Measurements from ENCODE around the gene KPNA1. TPM values are rescaled to one million over a fixed set of nuclear protein-coding genes. Genes with fewer than 3 reads are reported as not detected.
"Not testable (repeated sequence)": the region's sequence is repeated elsewhere in the genome, so short reads cannot be mapped to it uniquely, and the experiment has no call there.

The KPNA1 gene
- polyA plus RNA-seq, 2 of the 4 experiments (the other 2 are of a cell fraction), result 48.1 to 81.8 TPM

DNA sequence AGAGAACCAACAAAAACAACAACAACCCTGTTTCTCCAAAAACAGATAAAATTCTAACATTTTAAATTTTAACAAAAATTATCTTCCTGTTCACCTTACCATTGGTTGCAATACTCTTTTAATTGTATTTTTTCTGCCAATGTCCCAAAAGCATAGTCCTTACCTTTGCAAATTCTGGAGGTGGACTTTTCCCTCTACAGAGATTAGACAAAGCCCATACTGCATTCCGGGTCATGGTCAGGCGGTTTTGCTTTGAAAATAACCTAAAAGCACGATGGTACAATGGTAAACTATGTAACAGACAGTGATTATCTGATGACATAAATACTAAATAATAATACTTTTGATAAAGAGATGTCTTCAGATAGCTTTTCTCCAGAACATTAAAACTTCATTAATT, 63.4 kb downstream of the KPNA1 start:
- POLR2A ChIA-PET, result no interaction called here
- ATAC-seq, result no peak
- DNase-seq (ENCODE audit: low read depth in 1 of 2, low spot score in 1 of 2), result no peak
- Histone ChIP-seq H3K4me3 (no peak overlapping the region), H3K9me3 (no peaks in the 10 kb centered on the region), H3K4me1 (peaks cover 10% of the 10 kb centered on the region; the same call in 2 of the 3 replicates), H3K27ac (no peak overlapping the region), H3K4me2 (no peak overlapping the region)
- CTCF ChIA-PET, result interaction anchor here (0.7 kb wide), 3 partner anchors 9 to 344 kb away, joined by 3 to 4 read pairs (median 3); partner anchors contain the start of gene HSPBAP1
- 93% methylated on average over 3 of the region's 3 CpGs for WGBS (ENCODE audit: missing lambda C conversion rate)
- no peak for FAIRE-seq
- TF ChIP-seq, protein P1, sequence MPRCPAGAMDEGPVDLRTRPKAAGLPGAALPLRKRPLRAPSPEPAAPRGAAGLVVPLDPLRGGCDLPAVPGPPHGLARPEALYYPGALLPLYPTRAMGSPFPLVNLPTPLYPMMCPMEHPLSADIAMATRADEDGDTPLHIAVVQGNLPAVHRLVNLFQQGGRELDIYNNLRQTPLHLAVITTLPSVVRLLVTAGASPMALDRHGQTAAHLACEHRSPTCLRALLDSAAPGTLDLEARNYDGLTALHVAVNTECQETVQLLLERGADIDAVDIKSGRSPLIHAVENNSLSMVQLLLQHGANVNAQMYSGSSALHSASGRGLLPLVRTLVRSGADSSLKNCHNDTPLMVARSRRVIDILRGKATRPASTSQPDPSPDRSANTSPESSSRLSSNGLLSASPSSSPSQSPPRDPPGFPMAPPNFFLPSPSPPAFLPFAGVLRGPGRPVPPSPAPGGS (IDR thresholded peaks at IDR 0.05), result no peak
- TF ChIP-seq CEBPB (IDR thresholded peaks at IDR 0.05), result no peak
- TF ChIP-seq ATOH8 (CRISPR knock-in tag; IDR thresholded peaks at IDR 0.05; ENCODE audit: low read depth), result no peak
- no peak for TF ChIP-seq FOXS1 (CRISPR knock-in tag; IDR thresholded peaks at IDR 0.05)
- TF ChIP-seq, protein P2, sequence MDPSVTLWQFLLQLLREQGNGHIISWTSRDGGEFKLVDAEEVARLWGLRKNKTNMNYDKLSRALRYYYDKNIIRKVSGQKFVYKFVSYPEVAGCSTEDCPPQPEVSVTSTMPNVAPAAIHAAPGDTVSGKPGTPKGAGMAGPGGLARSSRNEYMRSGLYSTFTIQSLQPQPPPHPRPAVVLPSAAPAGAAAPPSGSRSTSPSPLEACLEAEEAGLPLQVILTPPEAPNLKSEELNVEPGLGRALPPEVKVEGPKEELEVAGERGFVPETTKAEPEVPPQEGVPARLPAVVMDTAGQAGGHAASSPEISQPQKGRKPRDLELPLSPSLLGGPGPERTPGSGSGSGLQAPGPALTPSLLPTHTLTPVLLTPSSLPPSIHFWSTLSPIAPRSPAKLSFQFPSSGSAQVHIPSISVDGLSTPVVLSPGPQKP (IDR thresholded peaks at IDR 0.05; ENCODE audit: low read depth, low read length), result no peak
- TF ChIP-seq, protein P3, sequence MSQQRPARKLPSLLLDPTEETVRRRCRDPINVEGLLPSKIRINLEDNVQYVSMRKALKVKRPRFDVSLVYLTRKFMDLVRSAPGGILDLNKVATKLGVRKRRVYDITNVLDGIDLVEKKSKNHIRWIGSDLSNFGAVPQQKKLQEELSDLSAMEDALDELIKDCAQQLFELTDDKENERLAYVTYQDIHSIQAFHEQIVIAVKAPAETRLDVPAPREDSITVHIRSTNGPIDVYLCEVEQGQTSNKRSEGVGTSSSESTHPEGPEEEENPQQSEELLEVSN (IDR thresholded peaks at IDR 0.05; ENCODE audit: borderline replicate concordance, low read depth), result no peak
- no peak for TF ChIP-seq EHF (CRISPR knock-in tag; IDR thresholded peaks at IDR 0.05)
- no peak for TF ChIP-seq TFCP2L1 (CRISPR knock-in tag; IDR thresholded peaks at IDR 0.05)
- TF ChIP-seq HDAC2 (IDR thresholded peaks at IDR 0.05), result no peak
- no peak for TF ChIP-seq NFE2L2 (conservative IDR thresholded peaks at IDR 0.05; ENCODE audit: low read length)

DNA sequence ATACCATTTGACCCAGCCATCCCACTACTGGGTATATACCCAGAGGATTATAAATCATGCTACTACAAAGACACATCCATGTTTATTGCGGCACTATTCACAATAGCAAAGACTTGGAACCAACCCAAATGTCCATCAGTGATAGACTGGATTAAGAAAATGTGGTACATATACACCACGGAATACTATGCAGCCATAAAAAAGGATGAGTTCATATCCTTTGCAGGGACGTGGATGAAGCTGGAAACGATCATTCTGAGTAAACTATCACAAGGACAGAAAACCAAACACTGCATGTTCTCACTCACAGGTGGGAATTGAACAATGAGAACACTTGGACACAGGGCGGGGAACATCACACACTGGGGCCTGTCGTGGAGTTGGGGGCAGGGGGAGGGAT, 66.5 kb downstream of the KPNA1 start:
- DNase-seq (ENCODE audit: low read depth in 1 of 2, low spot score in 1 of 2); ATAC-seq; CTCF ChIA-PET; H3K4me2 ChIP-seq; H3K4me3 ChIP-seq; POLR2A ChIA-PET; H3K4me1 ChIP-seq; H3K27ac ChIP-seq; H3K9me3 ChIP-seq; FAIRE-seq: not testable (repeated sequence)
- WGBS (ENCODE audit: missing lambda C conversion rate), result 90% methylated on average over 6 of the region's 6 CpGs

DNA sequence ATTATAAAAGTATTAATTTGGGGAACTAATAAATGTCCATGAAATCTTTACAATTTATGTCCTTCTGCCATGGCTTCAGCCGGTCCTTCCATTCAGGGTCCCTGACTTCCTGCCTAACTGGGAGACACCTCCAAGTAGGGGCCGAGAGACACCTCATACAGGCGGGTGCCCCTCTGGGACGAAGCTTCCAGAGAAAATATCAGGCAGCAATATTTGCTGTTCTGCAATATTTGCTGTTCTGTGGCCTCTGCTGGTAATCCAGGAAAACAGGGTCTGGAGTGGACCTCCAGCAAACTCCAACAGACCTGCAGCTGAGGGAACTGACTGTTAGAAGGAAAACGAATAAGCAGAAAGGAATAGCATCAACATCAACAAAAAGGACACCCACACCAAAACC, 70.2 kb downstream of the KPNA1 start:
- CTCF ChIA-PET, result interaction anchor here (1.3 kb wide), 1 partner anchor 14 kb away, joined by 3 read pairs; no protein-coding TSS in a partner anchor

GRCh38 chr3:122443762-122444490, 70.8 kb downstream of the KPNA1 start:
- DNase-seq (ENCODE audit: low read depth in 1 of 2, low spot score in 1 of 2); POLR2A ChIA-PET; H3K4me3 ChIP-seq; FAIRE-seq; H3K27ac ChIP-seq; CTCF ChIA-PET; ATAC-seq; H3K4me2 ChIP-seq; H3K4me1 ChIP-seq; H3K9me3 ChIP-seq: not testable (repeated sequence)
- WGBS (ENCODE audit: missing lambda C conversion rate), result 94% methylated on average over 11 of the region's 11 CpGs

More for the DNA sequence above, 70.2 kb downstream of the KPNA1 start:
- H3K4me3 ChIP-seq; H3K4me1 ChIP-seq; ATAC-seq; H3K9me3 ChIP-seq; H3K4me2 ChIP-seq; DNase-seq (ENCODE audit: low read depth in 1 of 2, low spot score in 1 of 2); POLR2A ChIA-PET; FAIRE-seq; H3K27ac ChIP-seq: not testable (repeated sequence)
- 92% methylated on average over 5 of the region's 5 CpGs for WGBS (ENCODE audit: missing lambda C conversion rate)

- no peak for ATAC-seq
- H3K4me3 ChIP-seq, result no peak overlapping the region
- WGBS (ENCODE audit: missing lambda C conversion rate), result 67% methylated on average over 10 of the region's 10 CpGs
- POLR2A ChIA-PET, result no interaction called here
- CTCF ChIA-PET, result no interaction called here
- no peak for DNase-seq (ENCODE audit: low read depth in 1 of 2, low spot score in 1 of 2)
- H3K4me2 ChIP-seq, result no peak overlapping the region
- no peak overlapping the region for H3K27ac ChIP-seq
- FAIRE-seq, result no peak
- no peaks in the 10 kb centered on the region for H3K4me1 ChIP-seq
- no peaks in the 10 kb centered on the region for H3K9me3 ChIP-seq
- TF ChIP-seq, protein P2 (IDR thresholded peaks at IDR 0.05; ENCODE audit: low read depth, low read length), result no peak
- TF ChIP-seq EHMT2 (IDR thresholded peaks at IDR 0.05; ENCODE audit: low read depth) (no peak), FOSB (CRISPR knock-in tag; IDR thresholded peaks at IDR 0.05) (no peak), SMC3 (IDR thresholded peaks at IDR 0.05) (no peak), RAD21 (conservative IDR thresholded peaks at IDR 0.05 in 1 of 2, IDR thresholded peaks at IDR 0.05 in 1 of 2) (no peak), ZNF302 (CRISPR knock-in tag; IDR thresholded peaks at IDR 0.05) (no peak), FOSL2 (IDR thresholded peaks at IDR 0.05) (no peak), FOSL2 (CRISPR knock-in tag; IDR thresholded peaks at IDR 0.05) (no peak)
- TF ChIP-seq, protein P4, sequence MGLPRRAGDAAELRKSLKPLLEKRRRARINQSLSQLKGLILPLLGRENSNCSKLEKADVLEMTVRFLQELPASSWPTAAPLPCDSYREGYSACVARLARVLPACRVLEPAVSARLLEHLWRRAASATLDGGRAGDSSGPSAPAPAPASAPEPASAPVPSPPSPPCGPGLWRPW (IDR thresholded peaks at IDR 0.05), result no peak
- TF ChIP-seq, protein P5, sequence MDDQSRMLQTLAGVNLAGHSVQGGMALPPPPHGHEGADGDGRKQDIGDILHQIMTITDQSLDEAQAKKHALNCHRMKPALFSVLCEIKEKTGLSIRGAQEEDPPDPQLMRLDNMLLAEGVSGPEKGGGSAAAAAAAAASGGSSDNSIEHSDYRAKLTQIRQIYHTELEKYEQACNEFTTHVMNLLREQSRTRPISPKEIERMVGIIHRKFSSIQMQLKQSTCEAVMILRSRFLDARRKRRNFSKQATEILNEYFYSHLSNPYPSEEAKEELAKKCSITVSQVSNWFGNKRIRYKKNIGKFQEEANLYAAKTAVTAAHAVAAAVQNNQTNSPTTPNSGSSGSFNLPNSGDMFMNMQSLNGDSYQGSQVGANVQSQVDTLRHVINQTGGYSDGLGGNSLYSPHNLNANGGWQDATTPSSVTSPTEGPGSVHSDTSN (IDR thresholded peaks at IDR 0.05), result no peak
These were observed 71.6 kb downstream of the KPNA1 start for GRCh38 chr3:122443090-122443489.
